ENCODE measurements around the gene DIAPH3. TPM values are rescaled to one million over a fixed set of nuclear protein-coding genes. Genes with fewer than 3 reads are reported as not detected.

The DIAPH3 gene
- total and polyA plus RNA-seq, 10 donors: 0.07 to 4.1 (median 1.4) TPM

GRCh38 chr13:59891053-59891452 lies 272.7 kb downstream of the DIAPH3 start:
- intact Hi-C loops (cut with DNase I; ENCODE audit: low total_unique reads): no loop called here
- Histone ChIP-seq H3K27me3 (replicated peaks in 1 of 7) (no peaks in the 10 kb centered on the region), H3K4me3 (no peak overlapping the region), H3K27ac (no peak overlapping the region), H3K4me1 (no peaks in the 10 kb centered on the region), H3K9me3 (no peaks in the 10 kb centered on the region), H3K36me3 (no peaks in the 10 kb centered on the region)
- no peak for DNase-seq
- no peak for TF ChIP-seq POLR2AphosphoS5 (IDR thresholded peaks at IDR 0.05)
- TF ChIP-seq POLR2A (IDR thresholded peaks at IDR 0.05): no peak
- no peak for TF ChIP-seq CTCF (IDR thresholded peaks at IDR 0.05 in 8 of 11, conservative IDR thresholded peaks at IDR 0.05 in 3 of 11)

GRCh38 chr13:59890054-59890453 lies 273.7 kb downstream of the DIAPH3 start:
- Histone ChIP-seq H3K4me1 (no peaks in the 10 kb centered on the region), H3K36me3 (no peaks in the 10 kb centered on the region), H3K9me3 (no peaks in the 10 kb centered on the region), H3K27me3 (replicated peaks in 1 of 7) (no peaks in the 10 kb centered on the region), H3K27ac (no peak overlapping the region), H3K4me3 (no peak overlapping the region)
- WGBS, 5 donors: 70 to 94% (median 92%) methylated on average over 1 of the region's 1 CpG
- TF ChIP-seq CTCF (IDR thresholded peaks at IDR 0.05 in 8 of 11, conservative IDR thresholded peaks at IDR 0.05 in 3 of 11) (no peak), POLR2AphosphoS5 (IDR thresholded peaks at IDR 0.05) (no peak)
- intact Hi-C loops (cut with DNase I; ENCODE audit: low total_unique reads): no loop called here
- DNase-seq: no peak

- Histone ChIP-seq H3K9me3 (no peaks in the 10 kb centered on the region), H3K27me3 (replicated peaks in 1 of 7) (no peaks in the 10 kb centered on the region), H3K27ac (no peak overlapping the region), H3K36me3 (no peaks in the 10 kb centered on the region), H3K4me3 (no peak overlapping the region), H3K4me1 (no peaks in the 10 kb centered on the region)
- WGBS, 5 donors: 95 to 99% (median 96%) methylated on average over 2 of the region's 2 CpGs
- TF ChIP-seq POLR2AphosphoS5 (IDR thresholded peaks at IDR 0.05): no peak
- TF ChIP-seq POLR2A (IDR thresholded peaks at IDR 0.05): no peak
- TF ChIP-seq CTCF (IDR thresholded peaks at IDR 0.05 in 8 of 11, conservative IDR thresholded peaks at IDR 0.05 in 3 of 11): no peak
- no peak for DNase-seq
- intact Hi-C loops (cut with DNase I; ENCODE audit: low total_unique reads): no loop called here
Measured at GRCh38 chr13:59888408-59888807, 275.3 kb downstream of the DIAPH3 start.

- no peak for TF ChIP-seq CTCF (IDR thresholded peaks at IDR 0.05 in 8 of 11, conservative IDR thresholded peaks at IDR 0.05 in 3 of 11)
- no peak for TF ChIP-seq POLR2AphosphoS5 (IDR thresholded peaks at IDR 0.05)
- TF ChIP-seq POLR2A (IDR thresholded peaks at IDR 0.05): no peak
- no peak overlapping the region for H3K27ac ChIP-seq
- intact Hi-C loops (cut with DNase I; ENCODE audit: low total_unique reads): no loop called here
- H3K4me3 ChIP-seq: no peak overlapping the region
- H3K27me3 ChIP-seq (replicated peaks in 1 of 7): no peaks in the 10 kb centered on the region
- H3K9me3 ChIP-seq: no peaks in the 10 kb centered on the region
- H3K4me1 ChIP-seq: no peaks in the 10 kb centered on the region
- DNase-seq: no peak
- WGBS, 5 donors: 82 to 95% (median 87%) methylated on average over 3 of the region's 3 CpGs
- H3K36me3 ChIP-seq: no peaks in the 10 kb centered on the region
Measured at GRCh38 chr13:59885076-59885475, 278.7 kb downstream of the DIAPH3 start.

Data from spleen (tissue), 11 donors.